NT2/D1 (cell line): ENCODE data around the gene STARD3.

ENCODE experiments used
- DNase-seq: peaks from one replicate; pipeline ENCODE4 v3.0.0-alpha.2; 2011; ENCODE audit warnings: low read depth, low spot score
- H3K27me3 ChIP-seq: 2 replicates; pipeline ENCODE4 v1.6.0; 2011; ENCODE audit warnings: mild to moderate bottlenecking; ENCODE audit not compliant: insufficient read length, insufficient read depth
- H3K36me3 ChIP-seq: 2 replicates; pipeline ENCODE4 v1.6.1; 2011; ENCODE audit warnings: mild to moderate bottlenecking, low read length, mixed read lengths; ENCODE audit not compliant: insufficient read depth, insufficient read length
- H3K4me1 ChIP-seq: 2 replicates; pipeline ENCODE4 v1.5.1; 2011; ENCODE audit not compliant: insufficient read depth, insufficient read length
- H3K4me3 ChIP-seq: 2 replicates; pipeline ENCODE4 v1.5.1; 2011; ENCODE audit warnings: low read depth; ENCODE audit not compliant: insufficient read length
- H3K9ac ChIP-seq: 2 replicates; pipeline ENCODE4 v1.6.0; 2011; ENCODE audit warnings: low read depth; ENCODE audit not compliant: insufficient read length
- H3K9me3 ChIP-seq: 2 replicates; pipeline ENCODE4 v1.5.1; 2011; ENCODE audit warnings: mild to moderate bottlenecking, low read length; ENCODE audit not compliant: insufficient read depth
- SUZ12 ChIP-seq: IDR thresholded peaks from 2 replicates; pipeline ENCODE4 v1.6.1; 2011; ENCODE audit not compliant: insufficient read length, insufficient read depth; ENCODE audit errors: extremely low read depth
- YY1 ChIP-seq: IDR thresholded peaks from 2 replicates; pipeline ENCODE4 v1.6.1; 2011; ENCODE audit not compliant: insufficient read length, insufficient read depth
- ZNF274 ChIP-seq: IDR thresholded peaks from 2 replicates; pipeline ENCODE4 v1.6.1; 2011; ENCODE audit warnings: mild to moderate bottlenecking, low read depth, low read length

Gene STARD3

GRCh38 chr17:39701012-39701783 is 64.3 kb downstream of the STARD3 start:
- no peak for TF ChIP-seq ZNF274
- no peak for TF ChIP-seq YY1
- TF ChIP-seq SUZ12, result no peak
- DNase-seq, result no peak
- Histone ChIP-seq H3K4me3 (peak overlapping the region; percentile 69), H3K27me3 (no peaks in the 10 kb centered on the region), H3K4me1 (peaks cover 35% of the 10 kb centered on the region), H3K9me3 (no peaks in the 10 kb centered on the region), H3K9ac (peak overlapping the region; percentile 90), H3K36me3 (peaks cover 19% of the 10 kb centered on the region)

GRCh38 chr17:39701784-39702422 is 65.0 kb downstream of the STARD3 start:
- DNase-seq, result no peak
- Histone ChIP-seq H3K4me1 (peaks cover 30% of the 10 kb centered on the region), H3K27me3 (no peaks in the 10 kb centered on the region), H3K9me3 (no peaks in the 10 kb centered on the region), H3K4me3 (no peak overlapping the region), H3K36me3 (peaks cover 25% of the 10 kb centered on the region), H3K9ac (peak overlapping the region; percentile 90)
- TF ChIP-seq YY1 (no peak), SUZ12 (no peak), ZNF274 (no peak)

- DNase-seq, result no peak
- peaks cover 37% of the 10 kb centered on the region for H3K36me3 ChIP-seq
- no peaks in the 10 kb centered on the region for H3K27me3 ChIP-seq
- H3K9ac ChIP-seq, result no peak overlapping the region
- no peak overlapping the region for H3K4me3 ChIP-seq
- H3K4me1 ChIP-seq, result peaks cover 30% of the 10 kb centered on the region
- no peaks in the 10 kb centered on the region for H3K9me3 ChIP-seq
- TF ChIP-seq ZNF274 (no peak), YY1 (no peak), SUZ12 (no peak)
Measured at GRCh38 chr17:39702901-39703893, 66.3 kb downstream of the STARD3 start.

- no peak for DNase-seq
- Histone ChIP-seq H3K36me3 (peaks cover 44% of the 10 kb centered on the region), H3K27me3 (no peaks in the 10 kb centered on the region), H3K9me3 (no peaks in the 10 kb centered on the region), H3K4me1 (peaks cover 32% of the 10 kb centered on the region), H3K9ac (no peak overlapping the region), H3K4me3 (no peak overlapping the region)
- TF ChIP-seq ZNF274, result no peak
- no peak for TF ChIP-seq YY1
- TF ChIP-seq SUZ12, result no peak
Measured at GRCh38 chr17:39703913-39704312, 67.0 kb downstream of the STARD3 start.

GRCh38 chr17:39704821-39705551 is 68.0 kb downstream of the STARD3 start:
- H3K9ac ChIP-seq, result peak overlapping the region; percentile 63
- H3K4me3 ChIP-seq, result no peak overlapping the region
- no peak for DNase-seq
- no peak for TF ChIP-seq ZNF274
- no peak for TF ChIP-seq YY1
- TF ChIP-seq SUZ12, result no peak
- peaks cover 55% of the 10 kb centered on the region for H3K36me3 ChIP-seq
- no peaks in the 10 kb centered on the region for H3K27me3 ChIP-seq
- H3K4me1 ChIP-seq, result peaks cover 32% of the 10 kb centered on the region
- H3K9me3 ChIP-seq, result no peaks in the 10 kb centered on the region

GRCh38 chr17:39705786-39706348 is 68.9 kb downstream of the STARD3 start:
- H3K9me3 ChIP-seq, result no peaks in the 10 kb centered on the region
- H3K9ac ChIP-seq, result peak overlapping the region; percentile 63
- H3K4me1 ChIP-seq, result peaks cover 32% of the 10 kb centered on the region
- no peak overlapping the region for H3K4me3 ChIP-seq
- TF ChIP-seq SUZ12 (no peak), YY1 (no peak), ZNF274 (no peak)
- DNase-seq, result no peak
- peaks cover 63% of the 10 kb centered on the region for H3K36me3 ChIP-seq
- H3K27me3 ChIP-seq, result no peaks in the 10 kb centered on the region
